ENCODE results near the gene HNRNPUL1.

HNRNPUL1 gene

GRCh38 chr19:41308450-41309179 lies 44.4 kb downstream of the HNRNPUL1 start:
- peak; percentile 80 to 88 for DNase-seq (ENCODE audit: low read depth in 2 of 2)

DNA sequence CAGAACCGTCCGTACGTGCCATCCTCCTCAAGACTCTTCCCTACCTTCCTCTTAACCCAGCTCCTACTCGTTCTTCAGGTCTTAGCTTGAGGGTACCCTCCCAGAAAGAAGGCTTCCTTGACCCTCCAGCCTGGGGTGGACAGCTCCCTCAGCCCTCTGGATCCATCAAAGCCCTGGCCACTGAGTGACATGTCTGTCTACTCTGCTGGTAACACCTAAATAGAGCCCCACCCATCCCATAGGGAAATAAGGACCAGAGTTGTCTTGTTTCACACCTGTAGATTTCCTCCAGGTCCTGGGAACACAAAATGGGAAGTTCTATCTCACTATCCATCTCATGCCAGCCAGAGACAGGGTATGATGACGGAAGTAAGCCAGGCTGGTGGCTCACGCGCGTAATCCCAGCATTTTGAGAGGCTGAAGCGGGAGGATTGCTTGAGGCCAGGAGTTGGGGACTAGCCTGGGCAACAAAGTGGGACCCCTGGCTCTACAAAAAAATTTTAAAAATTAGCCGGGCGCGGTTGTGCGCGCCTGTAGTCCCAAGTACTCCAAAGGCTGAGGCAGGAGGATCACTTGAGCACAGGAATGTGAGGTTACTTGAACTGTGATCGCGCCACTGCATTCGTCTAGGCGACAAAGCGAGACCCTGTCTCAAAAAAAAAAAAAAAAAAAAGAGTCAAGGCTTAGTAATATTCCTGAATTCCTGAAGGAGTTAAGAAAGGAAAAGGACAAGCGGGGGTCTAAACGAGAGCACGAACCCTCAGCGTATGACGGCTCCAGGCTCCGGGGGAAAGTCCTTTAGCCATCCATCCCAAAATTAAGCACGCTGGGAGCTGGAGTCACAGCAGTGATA lies 45.2 kb downstream of the HNRNPUL1 start:
- DNase-seq (ENCODE audit: low read depth in 2 of 2), result no peak

GRCh38 chr19:41310033-41310831 lies 46.1 kb downstream of the HNRNPUL1 start, which contains the start of gene CCDC97:
Gene CCDC97 (plus strand): TSS chr19:41310172. CDS start chr19:41310311, 139 bp downstream.
- DNase-seq (ENCODE audit: low read depth in 2 of 2), result peak; percentile 79 to 84

GRCh38 chr19:41311072-41311471 lies 46.9 kb downstream of the HNRNPUL1 start:
- no peak for DNase-seq (ENCODE audit: low read depth in 2 of 2)

DNA sequence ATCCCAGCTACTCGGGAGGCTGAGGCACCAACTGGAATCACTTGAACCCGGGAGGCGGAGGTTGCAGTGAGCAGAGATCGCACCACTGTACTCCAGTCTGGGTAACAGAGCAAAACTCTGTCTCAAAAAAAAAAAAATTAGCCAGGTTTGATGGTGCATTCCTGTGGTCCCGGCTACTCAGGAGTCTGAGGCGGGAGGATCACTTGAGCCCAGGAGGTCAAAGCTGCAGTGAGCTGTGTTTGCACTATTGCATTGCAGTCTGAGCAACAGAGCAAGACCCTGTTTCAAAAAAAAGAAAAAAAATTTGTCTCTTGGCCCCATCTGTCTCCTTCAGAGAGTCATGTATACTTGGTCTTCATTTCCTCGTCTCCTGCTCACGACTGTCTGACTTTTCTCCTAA lies 47.4 kb downstream of the HNRNPUL1 start:
- no peak for DNase-seq (ENCODE audit: low read depth in 2 of 2)

GRCh38 chr19:41316306-41316920 lies 52.2 kb downstream of the HNRNPUL1 start:
- no peak for DNase-seq (ENCODE audit: low read depth in 2 of 2)

DNA sequence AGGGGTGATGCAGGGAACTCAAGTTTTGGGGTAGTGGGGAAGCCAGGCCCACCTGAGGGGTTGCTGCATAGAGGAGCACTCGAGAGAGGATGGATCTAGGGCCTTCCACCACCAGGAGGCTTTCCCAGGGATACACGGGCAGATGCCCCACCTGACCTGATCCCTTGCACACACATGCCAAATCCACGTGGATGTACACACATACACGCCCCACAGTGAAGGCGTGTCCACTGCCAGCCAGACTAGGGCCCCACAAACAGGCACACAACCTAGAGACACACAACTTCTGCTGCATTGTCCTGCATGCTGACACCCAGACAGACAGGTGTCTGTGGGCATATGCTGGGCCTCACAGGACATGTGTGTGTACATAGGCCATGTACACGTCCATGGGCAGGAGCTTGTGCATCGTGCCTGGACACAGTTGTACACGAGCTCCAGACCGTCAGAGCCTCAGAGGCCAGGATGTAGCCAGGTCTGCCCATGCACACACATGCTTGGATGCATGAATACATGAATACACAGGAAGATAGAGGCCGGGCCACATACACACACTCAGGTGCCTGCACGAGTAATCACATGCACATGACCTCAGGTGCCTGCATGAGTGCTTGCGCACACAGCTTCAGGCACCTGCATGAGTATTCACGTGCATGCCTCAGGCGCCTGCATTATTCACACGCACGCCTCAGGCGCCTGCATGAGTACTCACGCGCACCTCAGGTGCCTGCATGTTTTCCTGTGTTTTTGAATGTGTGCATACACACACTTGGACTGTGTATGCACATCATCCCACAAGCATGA lies 54.7 kb downstream of the HNRNPUL1 start:
- no peak for DNase-seq (ENCODE audit: low read depth in 2 of 2)

DNA sequence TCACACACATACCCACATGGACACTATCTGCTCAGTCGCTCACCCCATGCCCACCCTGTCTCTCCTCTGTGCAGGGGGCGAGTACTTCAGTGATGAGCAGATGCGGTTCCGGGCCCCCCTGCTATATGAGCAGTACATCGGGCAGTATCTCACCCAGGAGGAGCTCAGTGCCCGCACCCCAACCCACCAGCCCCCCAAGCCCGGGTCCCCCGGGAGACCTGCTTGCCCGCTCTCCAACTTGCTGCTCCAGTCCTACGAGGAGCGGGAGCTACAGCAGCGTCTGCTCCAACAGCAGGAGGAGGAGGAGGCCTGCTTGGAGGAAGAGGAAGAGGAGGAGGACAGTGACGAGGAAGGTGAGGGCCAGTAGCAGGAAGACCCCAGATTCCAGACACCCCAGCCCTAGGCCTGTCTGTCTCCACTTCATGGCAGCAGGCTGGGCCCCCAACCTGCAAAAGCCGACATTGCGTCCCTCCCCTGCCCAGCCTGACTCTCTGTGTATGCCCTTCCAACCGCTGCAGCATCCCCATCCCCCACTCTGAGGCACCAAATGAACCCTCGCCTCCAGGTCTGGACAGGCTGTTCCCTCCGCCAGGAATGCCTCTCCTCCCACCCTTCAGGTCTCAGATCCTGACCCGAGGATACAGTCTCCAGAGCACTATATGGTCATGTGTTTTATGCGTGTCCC lies 55.5 kb downstream of the HNRNPUL1 start:
- DNase-seq (ENCODE audit: low read depth in 2 of 2), result no peak

- no peak for DNase-seq (ENCODE audit: low read depth in 2 of 2)
Observed at GRCh38 chr19:41320185-41320518, 56.0 kb downstream of the HNRNPUL1 start.

- DNase-seq (ENCODE audit: low read depth in 2 of 2), result no peak
Observed at GRCh38 chr19:41320568-41320967, 56.4 kb downstream of the HNRNPUL1 start.

DNA sequence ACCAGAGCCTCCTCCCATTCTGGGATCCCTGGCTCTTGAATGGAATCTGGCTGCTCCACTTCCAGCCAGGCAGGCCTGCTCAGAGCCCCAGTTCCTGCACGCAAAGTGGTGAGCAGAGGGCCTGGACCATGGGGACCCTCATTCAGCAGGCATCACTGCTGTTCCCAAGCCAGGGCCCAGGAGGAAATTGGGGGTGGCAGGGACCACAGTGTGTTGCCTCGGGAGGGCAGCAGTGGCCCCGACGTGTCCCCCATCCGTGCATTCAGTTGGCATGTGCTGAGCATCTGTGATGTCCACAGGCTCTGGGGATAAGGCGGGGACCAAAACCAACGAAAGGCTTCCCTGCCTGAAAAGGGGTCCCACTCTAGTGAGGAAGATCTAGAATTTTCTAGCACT lies 57.0 kb downstream of the HNRNPUL1 start:
- DNase-seq (ENCODE audit: low read depth in 2 of 2), result no peak

- no peak for DNase-seq (ENCODE audit: low read depth in 2 of 2)
Observed at GRCh38 chr19:41321600-41322270, 57.6 kb downstream of the HNRNPUL1 start.

GRCh38 chr19:41322451-41322850 lies 58.3 kb downstream of the HNRNPUL1 start:
- no peak for DNase-seq (ENCODE audit: low read depth in 2 of 2)

GRCh38 chr19:41323023-41323422 lies 58.9 kb downstream of the HNRNPUL1 start:
- DNase-seq (ENCODE audit: low read depth in 2 of 2), result no peak

DNA sequence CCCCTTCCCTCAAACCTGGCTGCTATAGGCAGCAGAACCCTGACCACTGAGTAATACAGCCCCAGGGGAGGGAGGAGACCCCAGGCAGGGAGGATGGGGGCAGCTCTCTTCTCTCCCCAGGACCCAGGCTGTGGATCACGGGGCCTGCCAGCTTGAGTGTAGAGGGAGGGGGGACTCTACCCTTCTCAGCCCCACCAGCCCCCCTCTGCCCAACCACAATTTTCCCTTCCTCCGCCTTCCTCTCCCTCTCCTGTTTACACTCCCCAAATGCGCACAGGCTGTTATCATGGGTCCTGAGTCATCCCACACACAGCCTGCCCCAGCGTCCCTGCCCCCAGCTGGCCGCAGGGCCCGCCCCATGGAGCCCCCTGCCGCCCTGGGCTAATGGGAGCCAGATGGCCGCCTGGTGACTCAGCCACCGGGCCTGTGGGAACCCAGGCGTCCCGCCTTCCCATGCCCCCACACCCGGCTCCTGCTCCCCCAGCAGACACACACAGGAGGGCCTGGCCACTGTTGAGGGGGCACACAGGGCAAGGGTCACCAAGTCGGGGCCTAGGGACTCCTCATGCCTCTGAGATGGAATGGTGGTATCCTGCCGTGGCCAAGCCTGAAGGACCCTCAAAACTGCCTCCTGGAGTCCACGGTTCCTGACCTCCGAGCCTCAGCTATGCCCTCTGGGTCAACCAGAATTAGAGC lies 59.4 kb downstream of the HNRNPUL1 start:
- DNase-seq (ENCODE audit: low read depth in 2 of 2), result no peak

GRCh38 chr19:41324231-41324702 lies 60.1 kb downstream of the HNRNPUL1 start:
- no peak for DNase-seq (ENCODE audit: low read depth in 2 of 2)

GRCh38 chr19:41324921-41325639 lies 60.9 kb downstream of the HNRNPUL1 start:
- DNase-seq (ENCODE audit: low read depth in 2 of 2), result no peak

DNA sequence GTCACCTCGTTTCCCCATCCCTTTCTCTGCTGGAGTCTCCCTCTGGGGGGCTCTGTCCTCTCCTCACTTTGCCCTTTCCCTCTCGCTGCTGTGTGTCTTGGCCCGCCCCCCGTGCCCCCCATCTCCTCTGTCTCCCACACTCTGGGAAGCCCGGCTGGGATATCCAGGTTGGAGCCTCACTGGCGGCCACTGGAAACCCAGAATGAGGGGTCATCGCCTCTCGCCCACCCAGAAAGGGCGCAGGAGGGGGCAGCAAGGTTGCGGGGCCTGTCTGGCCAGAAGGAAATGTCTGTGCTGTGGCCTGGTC lies 61.4 kb downstream of the HNRNPUL1 start:
- no peak for DNase-seq (ENCODE audit: low read depth in 2 of 2)
